Left lobe of liver (tissue), 2 donors: ENCODE results near the gene MYADML2. TPM values are rescaled to one million over a fixed set of nuclear protein-coding genes. Genes with fewer than 3 reads are reported as not detected.

Source experiments
- ATAC-seq: fragments of 200-7000 bp; cut with Tn5 transposase; one replicate; pipeline ENCODE4 v1.9.1; 2020; ENCODE audit warnings: mild to moderate bottlenecking, moderate library complexity
- DNase-seq: peaks from one replicate; pipeline ENCODE4 v3.0.0-alpha.2; 2020; ENCODE audit warnings: low spot score
- total RNA-seq: library from RNA; stranded (reverse); gene quantifications from one replicate; pipeline ENCODE4 v1.2.1, GENCODE V29; 2021
- donor health status: DM: no; HTN: no; CAD: no; lungs with moderate emphysema.
- donor health status: DM: no; HTN: yes; CAD: no.

The MYADML2 gene
- total RNA-seq, 1 donor from 2014 or later, result not detected

DNA sequence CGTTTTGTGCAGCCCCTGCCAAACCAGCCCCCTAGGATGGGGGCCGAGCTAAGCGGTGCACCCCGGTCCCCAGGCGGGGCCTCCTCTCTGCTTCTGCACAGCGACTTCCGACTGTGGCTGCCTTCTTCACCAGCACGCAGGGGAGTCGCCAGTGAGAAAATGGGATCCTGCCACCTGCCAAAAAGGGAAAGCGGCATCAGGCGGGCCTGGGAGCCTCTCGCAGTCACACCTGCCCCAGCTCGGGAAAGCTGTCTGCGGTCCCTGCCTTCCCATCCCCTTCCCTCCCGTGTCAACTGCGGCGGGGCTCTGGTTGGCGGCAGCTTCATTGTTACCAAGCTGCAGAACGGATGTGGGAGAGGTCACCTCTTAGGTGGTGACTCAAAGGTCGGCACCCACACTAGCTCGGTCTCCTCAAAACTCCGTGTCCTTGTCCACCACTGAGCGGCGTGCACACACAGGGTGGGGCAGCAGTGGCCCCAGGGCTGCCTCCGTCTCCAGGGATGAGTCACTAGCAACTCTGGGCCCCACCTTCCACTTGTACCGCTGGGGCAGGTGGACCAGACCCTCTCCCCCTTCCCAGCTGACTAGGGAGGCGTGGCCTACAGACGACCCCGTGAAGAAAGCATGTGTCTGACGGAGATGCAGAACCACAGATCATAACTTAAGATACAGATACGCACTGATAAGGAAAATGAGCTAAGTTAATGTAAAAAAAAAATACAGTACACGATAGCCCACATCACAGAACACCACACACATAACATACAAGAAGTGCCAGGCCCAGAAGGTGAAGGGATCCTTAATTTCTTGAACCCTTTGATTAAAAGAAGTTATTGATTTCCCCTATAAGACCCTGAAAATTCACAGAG is 34.4 kb downstream of the MYADML2 start:
- ATAC-seq, result no peak

DNA sequence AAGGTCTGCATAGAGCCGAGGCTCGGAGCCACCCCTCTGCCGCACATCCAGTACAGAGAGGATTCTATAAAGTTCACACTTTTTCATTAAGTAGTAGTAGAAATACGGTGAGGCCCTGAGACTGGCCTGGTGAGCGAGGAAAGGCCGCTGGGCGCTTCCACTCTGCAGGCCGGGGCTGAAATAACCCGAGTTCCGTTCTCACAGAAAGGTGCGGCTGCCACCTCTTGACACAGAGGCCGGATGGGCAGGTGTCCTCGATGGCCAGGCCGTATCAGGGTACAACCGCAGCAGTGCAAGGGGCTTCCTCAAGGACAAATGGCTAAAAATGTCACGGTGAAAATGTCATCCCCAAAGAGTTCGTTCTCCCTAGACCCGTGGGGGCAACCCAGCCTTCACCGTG is 35.1 kb downstream of the MYADML2 start:
- no peak for DNase-seq
- peak; percentile 0 for ATAC-seq

More for the DNA sequence above, 34.4 kb downstream of the MYADML2 start:
- DNase-seq, result no peak

DNA sequence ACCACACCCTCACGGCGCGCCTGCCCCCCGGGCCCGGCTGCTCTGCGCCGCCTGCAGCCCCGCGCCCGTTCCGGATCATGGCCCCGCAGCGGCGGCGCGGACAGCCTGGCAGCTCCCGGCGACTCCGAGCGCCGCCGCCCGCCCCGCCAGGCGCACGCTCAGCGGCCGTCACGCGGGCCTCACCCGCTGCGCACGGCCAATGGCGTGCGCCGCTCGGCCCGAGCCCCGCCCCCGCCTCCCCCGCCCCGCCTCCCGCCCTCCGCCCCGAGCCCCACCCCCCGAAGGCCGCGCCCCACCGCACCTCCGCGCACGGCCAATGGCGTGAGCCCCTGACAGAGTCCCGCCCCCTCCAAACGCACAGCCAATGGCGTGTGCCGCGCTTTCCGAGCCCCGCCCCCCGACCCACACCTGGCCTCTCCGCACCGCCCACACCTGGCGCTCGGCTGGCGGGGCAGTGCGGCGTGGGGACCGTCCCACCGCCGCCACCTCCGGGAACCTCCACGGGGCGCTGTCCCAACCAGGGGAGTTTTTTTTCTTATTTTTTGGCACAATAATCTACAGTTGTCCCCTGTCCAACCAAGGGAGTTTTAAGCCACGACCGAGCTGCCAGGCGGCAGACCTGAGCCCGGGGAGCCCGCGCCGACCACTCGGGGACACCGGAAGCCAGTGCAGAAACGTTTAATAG is 35.6 kb downstream of the MYADML2 start, which contains the start of gene PCYT2:
Gene PCYT2, minus strand, starts transcription at position 123 of the 685 bp plus-strand sequence. Its CDS starts 44 bp downstream, at position 79.
- DNase-seq (peak; percentile 96), ATAC-seq (peak; percentile 87)

DNA sequence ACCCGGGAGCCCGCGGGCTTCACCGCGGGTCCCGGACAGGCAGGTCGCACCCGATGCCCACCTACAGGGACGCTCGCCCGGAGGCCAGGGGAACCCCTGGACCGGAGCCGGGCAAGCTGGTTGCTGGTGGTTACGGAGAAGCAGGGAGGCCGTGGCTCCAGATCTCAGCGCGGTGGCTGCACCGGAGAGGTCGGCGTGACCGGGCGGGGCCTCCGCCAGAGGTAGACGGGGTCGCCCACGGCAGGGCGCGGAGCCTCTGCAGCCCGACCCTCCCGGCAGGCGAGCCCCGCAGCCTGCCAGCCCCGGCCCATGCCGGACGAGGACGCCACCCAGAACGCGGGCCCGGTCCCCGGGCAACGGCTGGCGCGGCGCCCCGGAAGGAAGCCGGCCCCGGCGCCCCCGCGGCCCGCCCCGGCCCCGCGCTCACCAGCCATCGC is 36.2 kb downstream of the MYADML2 start:
- ATAC-seq (peak; percentile 1), DNase-seq (no peak)

DNA sequence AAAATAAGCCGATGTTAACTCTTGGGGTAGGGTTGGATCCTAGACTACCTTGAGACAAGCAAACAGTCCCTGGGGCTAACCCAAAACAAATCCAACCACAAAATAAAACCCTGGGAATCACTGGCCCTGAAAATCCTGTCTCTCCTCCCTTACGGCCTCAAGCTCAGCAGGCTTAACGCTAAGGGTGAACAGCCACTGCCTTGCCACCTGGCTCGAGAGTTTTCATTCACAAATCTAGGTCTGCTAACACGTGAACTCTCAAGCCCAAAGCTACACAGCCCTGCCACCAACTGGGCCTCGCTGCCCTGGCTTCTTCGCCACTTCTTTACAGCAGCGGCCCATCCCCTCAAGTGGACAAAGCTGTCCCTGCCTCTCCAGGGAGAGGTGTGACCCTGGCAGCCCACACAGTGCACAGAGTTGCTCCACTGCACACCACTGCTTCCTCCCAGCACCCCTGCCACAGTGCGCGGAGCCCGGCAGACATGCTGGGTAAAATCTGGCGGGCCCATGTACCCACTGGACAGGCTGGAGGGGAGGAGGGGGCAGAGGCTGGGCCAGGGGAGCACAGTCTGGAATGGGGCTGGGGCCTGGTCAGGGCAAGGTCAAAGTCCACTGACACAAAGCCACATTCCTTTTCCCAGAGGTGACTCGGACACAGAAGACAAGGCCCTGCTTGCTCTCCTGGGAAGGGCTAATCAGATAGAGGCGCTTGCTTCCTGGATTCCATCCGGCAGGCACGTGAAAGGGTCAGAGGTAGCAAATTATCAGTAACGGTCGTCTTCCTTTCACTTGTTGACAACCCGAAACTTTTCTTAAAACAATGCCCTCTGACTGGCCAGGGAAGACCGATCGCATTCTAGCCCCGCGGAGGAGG is 36.8 kb downstream of the MYADML2 start:
- DNase-seq, result peak; percentile 78

DNA sequence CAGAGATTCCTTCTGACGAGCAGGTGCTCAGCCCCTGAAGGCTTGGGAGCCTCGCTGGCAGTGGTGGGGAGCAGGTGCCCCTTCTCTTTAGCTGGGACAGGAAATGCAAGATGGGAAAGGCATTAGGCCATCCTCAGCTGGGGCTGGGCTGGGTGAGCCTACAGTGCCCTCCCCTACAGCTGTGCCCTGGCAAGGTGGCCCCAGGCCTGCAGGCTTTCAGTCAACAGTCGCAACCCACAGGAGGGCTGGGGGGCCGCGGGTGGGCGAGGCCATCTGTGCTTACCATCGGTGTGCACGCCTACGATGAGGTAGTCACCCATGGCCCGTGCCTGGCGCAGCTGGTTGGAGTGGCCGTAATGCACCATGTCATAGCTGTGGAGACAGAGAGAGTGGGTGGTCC is 37.8 kb downstream of the MYADML2 start:
- ATAC-seq, result no peak

More for the DNA sequence above, 36.8 kb downstream of the MYADML2 start:
- peak; percentile 51 for ATAC-seq

DNA sequence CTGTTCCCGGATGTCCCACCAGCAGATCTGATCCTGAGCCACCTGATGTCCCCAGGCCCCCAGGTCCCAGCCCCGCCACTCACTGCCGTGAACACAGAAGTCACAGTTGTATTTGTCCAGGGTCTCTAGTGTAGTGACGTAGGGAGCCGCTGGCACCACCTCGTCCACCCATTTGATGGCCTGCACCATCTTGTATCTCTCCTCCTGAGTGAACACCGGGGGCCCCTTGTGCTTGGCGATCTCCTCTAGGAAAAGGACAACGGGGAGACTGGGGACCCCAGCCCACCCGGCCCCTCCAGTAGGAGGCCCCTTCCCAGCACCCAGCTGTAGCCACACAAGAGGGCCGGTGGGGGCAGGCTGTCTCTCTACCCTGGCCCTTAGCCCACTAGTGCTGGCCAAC is 38.2 kb downstream of the MYADML2 start:
- ATAC-seq (no peak), DNase-seq (no peak)

More for the DNA sequence above, 37.8 kb downstream of the MYADML2 start:
- no peak for DNase-seq

DNA sequence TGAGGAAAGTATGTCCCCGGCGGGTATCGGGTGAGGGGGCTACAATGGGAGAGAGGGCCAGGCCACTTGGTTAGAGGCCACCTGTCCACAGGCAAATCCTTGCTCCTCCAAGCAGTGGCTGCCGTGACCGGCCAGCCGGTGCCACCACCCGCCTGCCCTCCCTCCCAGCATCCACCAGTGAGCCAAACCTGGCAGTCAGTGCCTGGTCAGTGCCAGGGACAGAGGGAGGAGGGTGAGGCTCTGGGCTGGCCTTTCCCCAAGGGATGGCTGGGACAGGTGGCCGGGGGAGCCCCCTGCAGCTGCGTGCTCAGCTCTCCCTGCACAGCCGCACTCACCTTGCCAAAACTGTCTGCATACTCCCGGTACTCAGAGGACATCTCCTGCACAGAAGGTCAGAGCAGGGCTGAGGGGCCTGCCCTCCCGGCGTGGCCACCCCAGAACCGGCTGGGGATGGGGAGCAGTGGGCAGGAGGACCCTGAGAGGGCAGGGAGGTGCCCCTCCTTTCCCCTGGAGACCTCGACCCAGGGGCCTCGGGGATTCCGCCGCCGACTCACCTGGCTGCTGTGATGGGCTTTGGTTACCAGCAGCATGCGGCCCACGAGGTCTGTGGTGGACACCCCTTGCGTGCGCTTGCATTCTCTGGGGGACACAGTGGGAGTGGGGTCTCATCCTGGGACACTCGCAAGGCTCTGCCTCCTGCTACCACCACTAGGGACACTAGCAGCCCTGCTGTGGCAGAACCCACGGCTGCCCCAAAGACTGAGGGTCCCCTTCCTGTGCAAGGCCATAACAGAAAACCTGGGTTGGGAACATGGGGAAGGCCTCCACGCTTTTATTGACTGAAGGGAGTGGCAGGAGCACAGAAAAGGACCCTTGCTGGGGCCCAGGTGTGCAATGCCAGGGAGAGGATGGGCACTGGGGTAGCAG is 39.6 kb downstream of the MYADML2 start:
- peak; percentile 52 for DNase-seq
- ATAC-seq, result no peak

DNA sequence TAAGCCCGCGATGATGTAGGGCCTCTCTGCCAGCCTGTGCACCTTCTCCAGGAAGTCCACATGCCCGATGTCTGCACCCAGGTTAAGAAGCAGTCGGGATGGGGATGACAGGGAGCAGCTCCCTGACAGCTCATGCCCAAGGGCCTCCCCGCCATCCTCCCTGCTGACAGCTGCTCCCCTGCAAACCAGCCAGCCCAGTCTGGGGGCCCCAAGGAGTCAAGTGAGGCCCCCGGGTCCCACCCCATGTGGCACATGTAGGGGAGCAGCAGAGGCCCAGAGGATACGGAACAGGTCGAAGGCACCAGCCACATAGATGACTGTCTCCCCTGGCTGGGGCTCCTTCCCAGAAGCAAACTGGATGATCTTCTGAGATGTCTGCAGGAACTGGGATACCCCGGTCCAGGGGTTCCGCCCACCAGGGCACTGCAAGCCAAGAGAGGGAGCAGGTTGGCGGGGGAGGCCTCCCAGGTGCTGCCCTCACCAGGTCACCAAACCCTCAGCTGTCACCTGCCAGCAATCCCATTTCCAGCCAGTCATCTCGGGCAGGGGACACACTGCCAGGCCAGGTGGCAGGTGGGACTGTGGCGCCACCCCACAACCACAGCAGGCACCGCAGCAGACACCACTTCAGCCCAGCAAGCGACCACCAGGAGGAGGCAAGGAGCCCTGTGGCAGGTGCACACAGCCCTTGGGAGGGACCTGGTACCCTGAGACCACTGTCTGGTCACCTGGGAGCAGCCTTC is 40.4 kb downstream of the MYADML2 start:
- ATAC-seq, result no peak
- DNase-seq, result no peak

DNA sequence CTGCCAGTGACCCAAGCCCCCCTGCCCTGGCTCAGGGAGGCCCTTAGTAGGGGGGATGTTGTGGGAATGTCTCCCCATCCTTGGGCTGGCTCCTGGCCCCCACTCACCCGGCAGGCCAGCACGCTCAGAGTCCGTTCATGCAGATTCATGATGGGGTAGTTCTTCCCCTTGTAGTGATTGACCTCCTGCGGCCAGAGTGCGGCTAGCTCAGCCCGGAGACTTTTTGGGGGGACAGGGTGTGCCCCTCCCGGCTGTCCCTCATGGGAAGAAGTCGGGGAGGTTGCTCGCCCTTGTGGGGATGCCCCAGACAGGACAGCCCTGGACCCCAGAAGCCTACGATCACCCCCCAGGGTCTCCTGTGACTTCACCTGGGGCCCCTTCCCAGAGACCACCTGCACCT is 41.0 kb downstream of the MYADML2 start:
- no peak for DNase-seq

DNA sequence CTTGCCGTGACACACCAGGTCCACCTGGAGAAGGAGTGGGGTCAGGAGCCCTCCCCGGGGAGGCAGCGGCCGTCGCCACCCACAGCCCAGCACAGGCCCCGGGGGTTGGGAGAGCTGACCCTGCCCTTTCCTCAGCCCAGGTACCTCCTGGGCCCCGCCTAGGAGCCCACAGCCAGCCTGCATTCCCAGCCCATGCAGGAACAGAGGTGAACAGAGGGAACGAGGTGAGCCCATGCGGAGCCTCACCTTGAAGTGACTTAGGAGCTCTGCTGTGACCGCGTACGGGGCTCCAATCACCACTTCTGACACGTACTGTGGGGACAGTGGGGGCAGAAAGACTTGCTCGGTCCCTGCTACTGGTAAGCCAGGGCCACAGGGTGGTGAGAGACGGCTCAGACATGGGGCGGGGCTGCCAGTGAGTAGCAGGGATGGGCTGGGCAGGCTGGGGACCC is 41.6 kb downstream of the MYADML2 start:
- ATAC-seq (no peak), DNase-seq (no peak)

More for the DNA sequence above, 41.0 kb downstream of the MYADML2 start:
- ATAC-seq, result no peak

DNA sequence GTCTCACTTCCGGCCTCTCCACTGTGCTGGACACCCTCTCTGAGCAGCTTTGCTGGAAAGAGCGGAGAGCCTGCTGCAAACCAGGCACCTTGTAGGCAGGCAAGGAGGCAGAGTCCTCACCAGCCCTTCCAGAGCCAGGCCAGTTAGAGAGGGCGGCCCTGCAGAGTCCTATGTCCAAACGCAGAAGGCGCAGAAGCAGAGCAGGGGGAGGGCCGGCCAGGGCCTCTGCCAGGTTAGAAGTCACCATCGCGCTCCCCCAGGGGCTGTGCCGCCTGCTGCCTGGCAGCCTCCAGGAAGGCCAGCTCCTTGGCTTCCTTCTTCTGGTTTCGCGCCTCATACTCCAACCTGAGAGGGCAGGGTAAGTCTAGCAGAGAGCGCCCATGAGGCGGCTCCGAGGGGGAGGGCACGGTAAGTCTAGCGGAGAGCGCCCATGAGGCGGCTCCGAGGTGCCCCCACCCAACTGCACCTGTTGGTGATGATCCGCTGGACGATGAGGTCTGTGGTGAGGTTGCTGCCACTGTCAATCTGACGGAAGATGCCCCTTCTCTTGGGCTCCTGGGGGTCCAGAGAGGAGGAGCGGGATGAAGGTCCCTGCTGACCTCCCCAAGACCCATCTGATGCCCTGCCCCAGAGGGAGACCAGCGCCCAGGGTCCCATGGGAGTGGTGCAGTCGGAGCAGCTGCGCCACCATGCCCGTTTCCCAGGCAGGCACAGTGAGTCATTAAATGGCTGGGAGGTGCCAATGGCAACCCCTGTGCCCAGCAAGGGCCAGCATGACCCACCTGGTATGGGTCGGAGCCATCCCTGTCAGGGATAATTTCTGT is 42.2 kb downstream of the MYADML2 start:
- DNase-seq (peak; percentile 44), ATAC-seq (no peak)

DNA sequence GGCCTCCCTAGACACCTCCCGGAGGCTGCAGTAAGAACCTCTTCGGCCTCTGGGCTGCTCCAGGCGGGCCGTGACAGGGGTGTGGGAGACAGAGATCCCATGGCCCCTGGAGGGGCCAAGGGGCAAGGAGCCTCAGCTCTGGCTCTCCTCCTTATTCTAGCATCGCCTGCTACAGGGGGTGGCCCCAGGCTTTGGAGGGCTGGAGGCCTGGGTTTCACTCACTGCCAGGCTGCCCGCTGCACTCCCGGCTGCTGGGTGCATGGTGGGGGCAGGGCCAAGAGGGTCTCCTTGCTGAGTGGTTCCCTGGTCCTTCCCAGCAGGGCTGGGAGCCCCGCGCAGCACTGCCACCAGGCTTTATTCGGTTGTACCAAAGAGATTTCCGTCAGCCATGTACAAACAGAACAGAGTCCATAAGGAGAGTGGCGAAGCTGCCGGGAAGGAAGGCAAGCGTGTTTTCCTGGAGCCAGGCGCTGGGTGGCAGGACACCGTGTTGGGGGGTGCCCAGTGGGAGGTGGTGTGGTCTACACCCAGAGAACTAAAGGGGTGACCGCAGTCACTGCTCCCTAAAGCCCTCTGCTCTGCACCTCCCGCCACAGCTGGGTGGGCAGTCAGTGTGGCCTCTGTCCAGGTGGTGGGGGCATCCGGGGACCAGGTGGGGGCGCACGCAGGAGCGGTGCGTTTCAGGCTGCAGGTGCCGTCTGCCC is 43.0 kb downstream of the MYADML2 start:
- no peak for DNase-seq
- ATAC-seq, result no peak

DNA sequence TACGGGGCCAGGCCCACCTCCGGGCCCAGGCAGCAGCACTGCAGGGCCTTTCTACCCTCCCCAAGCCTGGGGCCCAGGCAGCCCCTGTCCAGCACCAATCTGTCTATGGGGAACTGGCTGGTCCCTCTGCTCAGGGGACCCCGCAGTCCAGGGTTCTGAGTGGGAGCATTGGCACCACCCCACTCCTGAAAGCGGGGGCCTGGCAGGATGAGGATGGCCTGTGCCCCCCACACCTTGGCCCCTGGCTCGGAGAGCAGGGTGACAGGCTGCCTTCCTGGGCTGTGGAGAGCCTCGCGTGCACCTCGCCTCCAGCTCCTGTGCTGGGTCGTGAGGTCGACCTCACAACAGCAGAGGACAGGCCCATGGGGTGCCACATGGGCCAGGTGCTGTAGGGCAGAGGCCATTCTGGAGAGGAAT is 43.6 kb downstream of the MYADML2 start:
- ATAC-seq (peak; percentile 3), DNase-seq (no peak)

DNA sequence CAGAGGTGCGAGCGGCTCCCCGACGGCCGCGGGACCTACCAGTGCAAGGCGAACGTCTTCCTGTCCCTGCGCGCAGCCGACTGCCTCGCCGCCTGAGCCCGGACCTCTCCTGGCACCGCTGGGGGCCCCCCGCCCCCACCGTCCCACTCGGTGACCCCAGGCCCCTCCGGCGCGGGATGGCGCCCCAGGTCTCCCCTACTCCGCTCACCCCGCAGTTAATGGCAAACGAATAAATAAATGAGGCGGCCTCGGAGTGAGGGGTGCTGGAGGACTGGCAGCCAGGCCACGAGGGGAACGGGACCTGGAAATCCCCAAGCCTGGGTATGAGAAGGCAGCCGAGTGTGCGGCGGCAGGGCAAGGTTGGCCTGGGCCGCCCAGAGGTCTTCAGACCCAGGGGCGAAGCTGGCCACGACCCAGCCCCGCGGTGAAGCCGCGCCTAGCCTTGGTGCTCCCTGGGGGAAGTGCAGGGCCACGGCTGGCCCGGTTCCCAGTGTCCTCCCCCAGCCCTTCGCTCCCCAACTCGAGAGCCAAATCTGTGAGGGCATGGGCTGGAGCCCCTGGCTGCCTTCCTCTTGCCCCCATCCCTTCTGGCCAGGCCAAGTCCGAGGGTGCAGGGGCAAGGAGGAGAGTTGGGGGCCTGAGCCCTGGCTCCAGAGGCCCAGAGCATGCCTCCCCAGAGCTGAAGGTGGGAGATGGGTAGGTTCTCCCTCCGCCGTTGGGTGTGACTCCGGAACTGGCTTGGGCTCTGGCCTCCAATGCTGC is 44.2 kb downstream of the MYADML2 start:
- DNase-seq (peak; percentile 60), ATAC-seq (peak; percentile 47)

DNA sequence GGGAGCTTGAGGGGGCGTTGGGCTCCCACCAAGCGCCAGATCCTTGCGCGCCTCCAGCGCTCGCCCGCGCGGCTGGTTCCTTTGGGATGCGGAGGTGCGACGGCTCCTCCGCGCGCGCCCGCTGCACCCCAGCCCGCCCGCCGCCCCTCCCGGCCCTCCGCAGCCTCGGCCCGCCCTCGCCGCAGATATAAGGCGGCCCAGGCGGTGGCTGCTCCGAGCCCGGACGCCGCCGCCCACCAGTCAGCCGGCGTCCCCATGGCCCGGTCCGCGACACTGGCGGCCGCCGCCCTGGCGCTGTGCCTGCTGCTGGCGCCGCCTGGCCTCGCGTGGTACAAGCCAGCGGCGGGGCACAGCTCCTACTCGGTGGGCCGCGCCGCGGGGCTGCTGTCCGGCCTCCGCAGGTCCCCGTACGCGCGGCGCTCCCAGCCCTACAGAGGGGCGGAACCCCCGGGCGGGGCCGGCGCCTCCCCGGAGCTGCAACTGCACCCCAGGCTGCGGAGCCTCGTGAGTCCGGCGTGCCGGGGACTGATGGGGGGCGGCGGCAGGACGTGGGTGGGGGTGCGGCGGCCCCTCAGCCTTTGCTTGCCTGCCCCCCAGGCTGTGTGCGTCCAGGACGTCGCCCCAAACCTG is 44.9 kb downstream of the MYADML2 start, which contains the start of gene NPB:
Gene NPB, plus strand, starts transcription at position 216 of the 630 bp plus-strand sequence. Its CDS starts 40 bp downstream, at position 256.
- DNase-seq, result peak; percentile 59
- peak; percentile 62 for ATAC-seq
